Stimulated activated CD8-positive, alpha-beta memory T cell treated with anti-CD3 and anti-CD28 coated beads, Interleukin-4, amount 100 ng/mL, for 4 hours (primary cell): ENCODE results near the gene CFAP73.
"Not testable (repeated sequence)": the region's sequence is repeated elsewhere in the genome, so short reads cannot be mapped to it uniquely, and the experiment has no call there.

Source experiments
- DNase-seq, 2 donors: peaks; one replicate each; pipeline ENCODE4 v3.0.0-alpha.2; 2020; ENCODE audit warnings: low read depth in 2 of 2, low spot score in 1 of 2

The CFAP73 gene

GRCh38 chr12:113141716-113142115 lies 7.8 kb upstream of the CFAP73 start:
- not testable (repeated sequence) for DNase-seq

GRCh38 chr12:113142173-113142885 lies 7.2 kb upstream of the CFAP73 start:
- no peak for DNase-seq

GRCh38 chr12:113142886-113143332 lies 6.6 kb upstream of the CFAP73 start:
- no peak for DNase-seq

- no peak for DNase-seq
These were observed 5.6 kb upstream of the CFAP73 start for GRCh38 chr12:113143959-113144358.

GRCh38 chr12:113144806-113145205 lies 4.7 kb upstream of the CFAP73 start:
- no peak for DNase-seq

GRCh38 chr12:113145720-113146551 lies 3.6 kb upstream of the CFAP73 start:
- no peak for DNase-seq

- DNase-seq = no peak
These were observed 2.5 kb upstream of the CFAP73 start for GRCh38 chr12:113146999-113147398.

- DNase-seq = no peak
These were observed 2.1 kb downstream of the CFAP73 start for GRCh38 chr12:113151655-113152054.

GRCh38 chr12:113152196-113152834 lies 2.8 kb downstream of the CFAP73 start:
- DNase-seq = no peak

- no peak for DNase-seq
These were observed 3.6 kb downstream of the CFAP73 start for GRCh38 chr12:113152835-113153814.

GRCh38 chr12:113154351-113154973 lies 4.9 kb downstream of the CFAP73 start:
- no peak for DNase-seq

- no peak for DNase-seq
These were observed 5.5 kb downstream of the CFAP73 start for GRCh38 chr12:113155060-113155459.

GRCh38 chr12:113155646-113156045 lies 6.1 kb downstream of the CFAP73 start:
- DNase-seq = no peak

- DNase-seq = no peak
These were observed 7.8 kb downstream of the CFAP73 start for GRCh38 chr12:113157218-113157859.

GRCh38 chr12:113158439-113159203 lies 9.1 kb downstream of the CFAP73 start:
- no peak for DNase-seq

GRCh38 chr12:113159937-113160336 lies 10.4 kb downstream of the CFAP73 start:
- no peak for DNase-seq

- no peak for DNase-seq
These were observed 12.0 kb downstream of the CFAP73 start for GRCh38 chr12:113161415-113162016.
